ENCODE data around the gene SIPA1L3. TPM values are rescaled to one million over a fixed set of nuclear protein-coding genes. Genes with fewer than 3 reads are reported as not detected.

Gene SIPA1L3
- total and polyA plus RNA-seq, 10 of the 15 experiments (the other 5 are each of a cell fraction or from before 2014, with no cell fraction given): 0.24 to 66.2 (median 19.1) TPM

DNA sequence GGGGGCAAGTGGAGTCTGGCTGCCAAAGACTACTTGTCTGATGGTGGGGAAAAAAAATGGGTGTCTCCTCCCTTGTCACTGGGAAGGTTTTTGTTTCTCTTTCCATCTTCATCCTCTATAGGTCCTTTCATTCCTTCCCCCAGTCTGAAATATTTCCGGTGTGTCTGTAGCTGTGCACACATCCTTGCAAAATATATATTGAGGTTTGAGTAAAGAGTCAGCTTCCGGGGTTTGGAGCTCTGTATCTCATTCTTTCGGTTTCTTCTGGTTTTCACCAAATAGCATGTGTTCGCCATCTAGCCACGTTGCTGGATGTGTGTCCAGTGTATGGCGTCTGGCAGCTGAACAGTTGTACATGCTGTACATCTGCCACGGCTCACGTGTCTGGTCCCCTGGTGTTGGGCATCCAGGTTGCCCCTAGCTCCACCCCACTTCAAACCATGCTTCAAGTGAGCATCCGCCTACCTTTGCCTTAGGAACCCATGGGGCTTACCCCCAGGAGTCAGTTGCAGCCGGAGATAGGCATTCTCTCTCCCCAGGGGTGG lies 142.2 kb downstream of the SIPA1L3 start (continued):
- no peak for TF ChIP-seq RELB (IDR thresholded peaks at IDR 0.05; ENCODE audit: low read depth)
- 0 out of 2 replicates have a peak, but pooled peaks have one; percentile 3 for TF ChIP-seq SMC3 (IDR thresholded peaks at IDR 0.05; ENCODE audit: borderline replicate concordance, low read length)
- TF ChIP-seq CHD2 (IDR thresholded peaks at IDR 0.05; ENCODE audit: borderline replicate concordance, low read depth, low read length): no peak
- no peak for TF ChIP-seq POU2F2 (IDR thresholded peaks at IDR 0.05; ENCODE audit: borderline replicate concordance, low read depth, low read length)
- no peak for TF ChIP-seq NR2F1 (conservative IDR thresholded peaks at IDR 0.05)
- no peak for TF ChIP-seq MYB (IDR thresholded peaks at IDR 0.05; ENCODE audit: borderline replicate concordance, low read depth, low read length)
- TF ChIP-seq PML (IDR thresholded peaks at IDR 0.05; ENCODE audit: low read length): no peak; the same call in 1 of the 2 replicates
- TF ChIP-seq RCOR1 (conservative IDR thresholded peaks at IDR 0.05; ENCODE audit: low read depth, low read length): 0 out of 2 replicates have a peak, but pooled peaks have one; percentile 24

DNA sequence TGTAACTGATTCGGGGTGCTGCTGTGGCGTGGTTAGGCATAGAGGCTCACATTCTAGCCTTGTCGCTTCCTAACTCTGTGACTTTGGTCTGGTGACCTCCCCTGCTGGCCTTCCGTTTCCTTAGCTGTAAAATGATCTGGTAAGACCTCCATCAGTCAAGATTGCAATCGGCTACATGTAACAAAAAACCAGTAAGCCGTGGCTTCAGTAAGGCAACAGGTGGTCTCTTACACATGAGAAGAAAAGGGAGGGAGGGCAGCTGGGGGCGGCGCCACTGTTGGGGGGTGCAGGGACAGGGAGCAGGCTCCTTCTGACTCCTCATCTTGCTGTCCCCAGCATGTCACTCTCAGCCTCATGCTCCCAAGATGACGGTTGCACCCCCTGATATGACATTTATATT lies 148.0 kb downstream of the SIPA1L3 start:
- H4K20me1 ChIP-seq (ENCODE audit: control insufficient read depth, insufficient read depth): no peaks in the 10 kb centered on the region
- H3K79me2 ChIP-seq (ENCODE audit: control insufficient read depth, insufficient read depth, low read length): peaks cover 22% of the 10 kb centered on the region
- SMC1A ChIA-PET (ENCODE audit: uncharacterized antibody, unreplicated experiment): interaction anchor here (0.6 kb wide), 1 partner anchor 135 kb away, joined by 3 read pairs; no protein-coding TSS in a partner anchor
- intact Hi-C loops (cut with micrococcal nuclease; ENCODE audit: unreplicated experiment) (no loop called here), in situ Hi-C loops (cut with MboI) (no loop called here)
- POLR2A ChIA-PET: no interaction called here
- CTCF ChIA-PET: interaction anchor here (1.2 kb wide), 1 partner anchor 10 kb away, joined by 3 read pairs; no protein-coding TSS in a partner anchor
- H3K4me3 ChIP-seq: no peak overlapping the region
- H2AFZ ChIP-seq (ENCODE audit: control insufficient read depth, low read depth, low read length): no peak overlapping the region
- ATAC-seq: no peak
- no TSS peak for BruUV-seq (replicated peaks)
- no peak overlapping the region for H3K27ac ChIP-seq (ENCODE audit: control insufficient read depth, insufficient read depth)
- no peaks in the 10 kb centered on the region for H3K9me3 ChIP-seq (replicated peaks; ENCODE audit: control insufficient read depth, insufficient read depth, low read length)
- no peak for DNase-seq (ENCODE audit: low read depth, low spot score)
- no peak overlapping the region for H3K9ac ChIP-seq (ENCODE audit: control insufficient read depth, insufficient read depth, low read length)
- H3K4me2 ChIP-seq (ENCODE audit: control insufficient read depth, insufficient read depth): no peak overlapping the region
- H3K27me3 ChIP-seq (replicated peaks in 1 of 2; ENCODE audit: control insufficient read depth in 2 of 2, insufficient read depth in 2 of 2, low read length in 1 of 2): no peaks in the 10 kb centered on the region
- H3K4me1 ChIP-seq (ENCODE audit: control insufficient read depth, insufficient read depth, low read length): peaks cover 26% of the 10 kb centered on the region
- H3K36me3 ChIP-seq (ENCODE audit: control insufficient read depth in 2 of 2, insufficient read depth in 2 of 2, low read length in 1 of 2): peaks cover 3 to 19% of the 10 kb centered on the region in 2 experiments
- WGBS (ENCODE audit: insufficient coverage, insufficient replicate concordance, low lambda C conversion rate, missing lambda C conversion rate): 87% methylated on average over 9 of the region's 9 CpGs
- RAD21 ChIA-PET (ENCODE audit: unreplicated experiment): no interaction called here
- no peak for FAIRE-seq
- no peak for TF ChIP-seq CREM (IDR thresholded peaks at IDR 0.05; ENCODE audit: low read depth)
- no peak for TF ChIP-seq LARP7 (IDR thresholded peaks at IDR 0.05)
- no peak for TF ChIP-seq NRF1 (conservative IDR thresholded peaks at IDR 0.05; ENCODE audit: low read depth, low read length)
- no peak for TF ChIP-seq SMAD5 (IDR thresholded peaks at IDR 0.05; ENCODE audit: low read depth)
- TF ChIP-seq, protein P1, sequence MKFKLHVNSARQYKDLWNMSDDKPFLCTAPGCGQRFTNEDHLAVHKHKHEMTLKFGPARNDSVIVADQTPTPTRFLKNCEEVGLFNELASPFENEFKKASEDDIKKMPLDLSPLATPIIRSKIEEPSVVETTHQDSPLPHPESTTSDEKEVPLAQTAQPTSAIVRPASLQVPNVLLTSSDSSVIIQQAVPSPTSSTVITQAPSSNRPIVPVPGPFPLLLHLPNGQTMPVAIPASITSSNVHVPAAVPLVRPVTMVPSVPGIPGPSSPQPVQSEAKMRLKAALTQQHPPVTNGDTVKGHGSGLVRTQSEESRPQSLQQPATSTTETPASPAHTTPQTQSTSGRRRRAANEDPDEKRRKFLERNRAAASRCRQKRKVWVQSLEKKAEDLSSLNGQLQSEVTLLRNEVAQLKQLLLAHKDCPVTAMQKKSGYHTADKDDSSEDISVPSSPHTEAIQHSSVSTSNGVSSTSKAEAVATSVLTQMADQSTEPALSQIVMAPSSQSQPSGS (IDR thresholded peaks at IDR 0.05; ENCODE audit: low read length): no peak
- TF ChIP-seq, protein P2, sequence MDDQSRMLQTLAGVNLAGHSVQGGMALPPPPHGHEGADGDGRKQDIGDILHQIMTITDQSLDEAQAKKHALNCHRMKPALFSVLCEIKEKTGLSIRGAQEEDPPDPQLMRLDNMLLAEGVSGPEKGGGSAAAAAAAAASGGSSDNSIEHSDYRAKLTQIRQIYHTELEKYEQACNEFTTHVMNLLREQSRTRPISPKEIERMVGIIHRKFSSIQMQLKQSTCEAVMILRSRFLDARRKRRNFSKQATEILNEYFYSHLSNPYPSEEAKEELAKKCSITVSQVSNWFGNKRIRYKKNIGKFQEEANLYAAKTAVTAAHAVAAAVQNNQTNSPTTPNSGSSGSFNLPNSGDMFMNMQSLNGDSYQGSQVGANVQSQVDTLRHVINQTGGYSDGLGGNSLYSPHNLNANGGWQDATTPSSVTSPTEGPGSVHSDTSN (IDR thresholded peaks at IDR 0.05; ENCODE audit: insufficient replicate concordance, low read depth, low read length): no peak

Data from GM12878 (cell line).